ENCODE measurements around the gene CHPF. TPM values are rescaled to one million over a fixed set of nuclear protein-coding genes. Genes with fewer than 3 reads are reported as not detected.

The CHPF gene
- total RNA-seq, 1 donor from 2014 or later = 151 TPM

- no peak overlapping the region for H3K27ac ChIP-seq (ENCODE audit: low read depth, low read length)
- TF ChIP-seq, protein P1, sequence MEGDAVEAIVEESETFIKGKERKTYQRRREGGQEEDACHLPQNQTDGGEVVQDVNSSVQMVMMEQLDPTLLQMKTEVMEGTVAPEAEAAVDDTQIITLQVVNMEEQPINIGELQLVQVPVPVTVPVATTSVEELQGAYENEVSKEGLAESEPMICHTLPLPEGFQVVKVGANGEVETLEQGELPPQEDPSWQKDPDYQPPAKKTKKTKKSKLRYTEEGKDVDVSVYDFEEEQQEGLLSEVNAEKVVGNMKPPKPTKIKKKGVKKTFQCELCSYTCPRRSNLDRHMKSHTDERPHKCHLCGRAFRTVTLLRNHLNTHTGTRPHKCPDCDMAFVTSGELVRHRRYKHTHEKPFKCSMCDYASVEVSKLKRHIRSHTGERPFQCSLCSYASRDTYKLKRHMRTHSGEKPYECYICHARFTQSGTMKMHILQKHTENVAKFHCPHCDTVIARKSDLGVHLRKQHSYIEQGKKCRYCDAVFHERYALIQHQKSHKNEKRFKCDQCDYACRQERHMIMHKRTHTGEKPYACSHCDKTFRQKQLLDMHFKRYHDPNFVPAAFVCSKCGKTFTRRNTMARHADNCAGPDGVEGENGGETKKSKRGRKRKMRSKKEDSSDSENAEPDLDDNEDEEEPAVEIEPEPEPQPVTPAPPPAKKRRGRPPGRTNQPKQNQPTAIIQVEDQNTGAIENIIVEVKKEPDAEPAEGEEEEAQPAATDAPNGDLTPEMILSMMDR (IDR thresholded peaks at IDR 0.05; ENCODE audit: insufficient read depth, low read depth, low read length) = peak; percentile 91
- no peak for TF ChIP-seq EZH2 (IDR thresholded peaks at IDR 0.05; ENCODE audit: insufficient read depth, low read length)
- FAIRE-seq = peak; percentile 32
- Mint-ChIP-seq H3K9me3 (ENCODE audit: unreplicated experiment) (no peaks in the 10 kb centered on the region), H3K4me1 (ENCODE audit: low read depth, unreplicated experiment) (peaks cover 9% of the 10 kb centered on the region), H3K27me3 (ENCODE audit: low read depth, unreplicated experiment) (peaks cover 59% of the 10 kb centered on the region), H3K36me3 (ENCODE audit: low read depth, unreplicated experiment) (peaks cover 2% of the 10 kb centered on the region), H3K27ac (ENCODE audit: unreplicated experiment) (no peak overlapping the region), H3K4me3 (ENCODE audit: unreplicated experiment) (peak overlapping the region; percentile 60)
- peak overlapping the region; percentile 57 for H2AFZ ChIP-seq (ENCODE audit: low read depth, low read length)
- peak overlapping the region; percentile 79 for H3K4me2 ChIP-seq (ENCODE audit: low read length)
- no peaks in the 10 kb centered on the region for H3K9me3 ChIP-seq (ENCODE audit: insufficient read depth, low read depth, low read length)
- DNase-seq (ENCODE audit: low read depth) = peak; percentile 54
- H4K20me1 ChIP-seq (ENCODE audit: insufficient read depth, low read length) = no peaks in the 10 kb centered on the region
- peaks cover 17% of the 10 kb centered on the region for H3K27me3 ChIP-seq (ENCODE audit: insufficient read depth, low read length)
- no peaks in the 10 kb centered on the region for H3K79me2 ChIP-seq (ENCODE audit: insufficient read depth, low read length)
- H3K4me3 ChIP-seq (ENCODE audit: insufficient read depth, low read depth, low read length) = peak overlapping the region; percentile 14
- H3K4me1 ChIP-seq (ENCODE audit: insufficient read depth, low read length) = peaks cover 4% of the 10 kb centered on the region
- H3K9ac ChIP-seq (ENCODE audit: low read length) = peak overlapping the region; percentile 19
- H3K36me3 ChIP-seq (ENCODE audit: insufficient read depth, low read length) = no peaks in the 10 kb centered on the region
Measured at GRCh38 chr2:219530048-219530963, 13.3 kb downstream of the CHPF start.

GRCh38 chr2:219527472-219527871 lies 16.1 kb downstream of the CHPF start:
- H3K27ac Mint-ChIP-seq (ENCODE audit: unreplicated experiment) = no peak overlapping the region
- H3K4me3 ChIP-seq (ENCODE audit: insufficient read depth, low read depth, low read length) = no peak overlapping the region
- H3K9me3 Mint-ChIP-seq (ENCODE audit: unreplicated experiment) = no peaks in the 10 kb centered on the region
- no peaks in the 10 kb centered on the region for H3K79me2 ChIP-seq (ENCODE audit: insufficient read depth, low read length)
- no peak for TF ChIP-seq EZH2 (IDR thresholded peaks at IDR 0.05; ENCODE audit: insufficient read depth, low read length)
- TF ChIP-seq, protein P1 (IDR thresholded peaks at IDR 0.05; ENCODE audit: insufficient read depth, low read depth, low read length) = no peak
- no peaks in the 10 kb centered on the region for H3K9me3 ChIP-seq (ENCODE audit: insufficient read depth, low read depth, low read length)
- peak overlapping the region; percentile 54 for H3K4me3 Mint-ChIP-seq (ENCODE audit: unreplicated experiment)
- H3K27me3 ChIP-seq (ENCODE audit: insufficient read depth, low read length) = peaks cover 17% of the 10 kb centered on the region
- H3K4me1 ChIP-seq (ENCODE audit: insufficient read depth, low read length) = peaks cover 15% of the 10 kb centered on the region
- no peak overlapping the region for H2AFZ ChIP-seq (ENCODE audit: low read depth, low read length)
- DNase-seq (ENCODE audit: low read depth) = no peak
- H3K9ac ChIP-seq (ENCODE audit: low read length) = no peak overlapping the region
- H3K4me2 ChIP-seq (ENCODE audit: low read length) = no peak overlapping the region
- no peaks in the 10 kb centered on the region for H3K36me3 ChIP-seq (ENCODE audit: insufficient read depth, low read length)
- peaks cover 9% of the 10 kb centered on the region for H3K4me1 Mint-ChIP-seq (ENCODE audit: low read depth, unreplicated experiment)
- H4K20me1 ChIP-seq (ENCODE audit: insufficient read depth, low read length) = no peaks in the 10 kb centered on the region
- peaks cover 62% of the 10 kb centered on the region for H3K27me3 Mint-ChIP-seq (ENCODE audit: low read depth, unreplicated experiment)
- no peak for FAIRE-seq
- no peak overlapping the region for H3K27ac ChIP-seq (ENCODE audit: low read depth, low read length)
- H3K36me3 Mint-ChIP-seq (ENCODE audit: low read depth, unreplicated experiment) = no peaks in the 10 kb centered on the region

DNA sequence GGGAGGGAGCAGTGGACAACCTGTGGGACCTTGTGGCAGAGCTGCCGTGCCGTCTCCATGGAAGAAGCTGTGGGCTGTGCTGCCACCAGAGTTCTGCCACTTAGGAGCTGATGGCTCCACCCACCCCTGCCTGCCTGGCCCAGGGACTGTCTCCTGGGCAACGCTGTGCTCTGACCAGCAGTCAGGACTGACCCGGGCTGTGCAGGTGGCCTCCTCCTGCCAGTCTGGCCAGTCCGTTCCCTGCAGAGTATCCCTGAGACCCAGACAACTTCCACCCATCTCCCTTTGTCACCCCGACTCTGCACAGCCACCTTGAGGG lies 16.6 kb downstream of the CHPF start:
- peaks cover 10% of the 10 kb centered on the region for H3K4me1 Mint-ChIP-seq (ENCODE audit: low read depth, unreplicated experiment)
- H3K27me3 Mint-ChIP-seq (ENCODE audit: low read depth, unreplicated experiment) = peaks cover 61% of the 10 kb centered on the region
- no peak overlapping the region for H3K4me3 ChIP-seq (ENCODE audit: insufficient read depth, low read depth, low read length)
- H3K9me3 Mint-ChIP-seq (ENCODE audit: unreplicated experiment) = no peaks in the 10 kb centered on the region
- no peaks in the 10 kb centered on the region for H3K79me2 ChIP-seq (ENCODE audit: insufficient read depth, low read length)
- no peak overlapping the region for H2AFZ ChIP-seq (ENCODE audit: low read depth, low read length)
- H3K36me3 ChIP-seq (ENCODE audit: insufficient read depth, low read length) = no peaks in the 10 kb centered on the region
- H3K36me3 Mint-ChIP-seq (ENCODE audit: low read depth, unreplicated experiment) = no peaks in the 10 kb centered on the region
- peaks cover 17% of the 10 kb centered on the region for H3K27me3 ChIP-seq (ENCODE audit: insufficient read depth, low read length)
- DNase-seq (ENCODE audit: low read depth) (no peak), FAIRE-seq (no peak)
- peaks cover 18% of the 10 kb centered on the region for H3K4me1 ChIP-seq (ENCODE audit: insufficient read depth, low read length)
- H3K9ac ChIP-seq (ENCODE audit: low read length) = no peak overlapping the region
- no peaks in the 10 kb centered on the region for H3K9me3 ChIP-seq (ENCODE audit: insufficient read depth, low read depth, low read length)
- TF ChIP-seq, protein P1 (IDR thresholded peaks at IDR 0.05; ENCODE audit: insufficient read depth, low read depth, low read length) = no peak
- no peak for TF ChIP-seq EZH2 (IDR thresholded peaks at IDR 0.05; ENCODE audit: insufficient read depth, low read length)
- no peaks in the 10 kb centered on the region for H4K20me1 ChIP-seq (ENCODE audit: insufficient read depth, low read length)
- H3K4me2 ChIP-seq (ENCODE audit: low read length) = no peak overlapping the region
- no peak overlapping the region for H3K27ac ChIP-seq (ENCODE audit: low read depth, low read length)
- H3K4me3 Mint-ChIP-seq (ENCODE audit: unreplicated experiment) = peak overlapping the region; percentile 54
- H3K27ac Mint-ChIP-seq (ENCODE audit: unreplicated experiment) = no peak overlapping the region

All from astrocyte (in vitro differentiated cells and primary cell).